Aorta (tissue), 5 donors: ENCODE measurements around the gene RELT. TPM values are rescaled to one million over a fixed set of nuclear protein-coding genes. Genes with fewer than 3 reads are reported as not detected.

Experiments used
- ATAC-seq: fragments of 200-7000 bp; cut with Tn5 transposase; one replicate; pipeline ENCODE4 v1.9.1; 2022; ENCODE audit warnings: moderate library complexity; ENCODE audit not compliant: low FRiP score
- DNase-seq, 2 donors: peaks; one replicate each; pipeline ENCODE4 v3.0.0-alpha.2; 2020
- H3K27ac ChIP-seq, 2 donors: one replicate each; pipeline ENCODE4 v1.5.1; 2013; ENCODE audit warnings: low read length in 2 of 2, mild to moderate bottlenecking in 2 of 2, moderate library complexity in 2 of 2, control low read depth in 1 of 2, inconsistent platforms in 1 of 2, low read depth in 1 of 2
- H3K27me3 ChIP-seq, 2 donors: one replicate each; pipeline ENCODE4 v1.6.1; 2013; ENCODE audit warnings: control low read depth in 1 of 2, low read length in 1 of 2, mild to moderate bottlenecking in 1 of 2, moderate library complexity in 1 of 2; ENCODE audit not compliant: insufficient read depth in 2 of 2, control insufficient read depth in 1 of 2
- H3K36me3 ChIP-seq, 2 donors: one replicate each; pipeline ENCODE4 v1.6.1; 2013; ENCODE audit warnings: control low read depth in 1 of 2, low read length in 1 of 2, mild to moderate bottlenecking in 1 of 2; ENCODE audit not compliant: insufficient read depth in 2 of 2, control insufficient read depth in 1 of 2
- H3K4me1 ChIP-seq, 2 donors: one replicate each; pipeline ENCODE4 v1.6.1; 2013; ENCODE audit warnings: low read length in 2 of 2, control low read depth in 1 of 2, mild to moderate bottlenecking in 1 of 2, moderate library complexity in 1 of 2; ENCODE audit not compliant: insufficient read depth in 2 of 2, control insufficient read depth in 1 of 2
- H3K4me3 ChIP-seq, 2 donors: one replicate each; pipeline ENCODE4 v1.5.1; 2013; ENCODE audit warnings: low read length in 2 of 2, control low read depth in 1 of 2, mild to moderate bottlenecking in 1 of 2
- H3K9me3 ChIP-seq: one replicate; pipeline ENCODE4 v1.6.1; 2013; ENCODE audit warnings: mild to moderate bottlenecking, low read length; ENCODE audit not compliant: control insufficient read depth
- WGBS, 2 donors: extraction: QIAGEN DNeasy Blood & Tissue Kit; methylation state at CpG; one replicate each; pipeline ENCODE4 v1.1.7; 2013; 5-methylcytosine and 5-hydroxymethylcytosine counted together
- intact Hi-C, 2 donors: fragments of 100-400 bp; cut with DNase I; formaldehyde crosslinking; loops; one replicate each; pipeline versions ENCODE4 v1.14.2 to v1.15.0; 2022
- polyA plus RNA-seq, 2 donors: library from polyadenylated mRNA; stranded (reverse); fragments of 200-250 nt; gene quantifications; one replicate each; pipeline ENCODE4 v1.2.3, GENCODE V29; 2013
- total RNA-seq, 2 donors: library from RNA; stranded (reverse); fragmentation: NEBNext Ultra II Directional; extraction: Animal tissue kit (Norgen Biotek cat#: 25700); gene quantifications; one replicate each; pipeline ENCODE4 v1.2.1, GENCODE V29; 2021
- donor health status: healthy with polysubstance abuse.
- donor health status: Bipolar disorder and iron deficiency.
- donor health status: DM: no; HTN: no; CAD: no.
- donor health status: DM: no; HTN: no; CAD: no.
- donor health status: DM: yes; HTN: yes; CAD: no.

Gene RELT
- total and polyA plus RNA-seq, 4 donors, result 1.1 to 13.2 (median 6.4) TPM

DNA sequence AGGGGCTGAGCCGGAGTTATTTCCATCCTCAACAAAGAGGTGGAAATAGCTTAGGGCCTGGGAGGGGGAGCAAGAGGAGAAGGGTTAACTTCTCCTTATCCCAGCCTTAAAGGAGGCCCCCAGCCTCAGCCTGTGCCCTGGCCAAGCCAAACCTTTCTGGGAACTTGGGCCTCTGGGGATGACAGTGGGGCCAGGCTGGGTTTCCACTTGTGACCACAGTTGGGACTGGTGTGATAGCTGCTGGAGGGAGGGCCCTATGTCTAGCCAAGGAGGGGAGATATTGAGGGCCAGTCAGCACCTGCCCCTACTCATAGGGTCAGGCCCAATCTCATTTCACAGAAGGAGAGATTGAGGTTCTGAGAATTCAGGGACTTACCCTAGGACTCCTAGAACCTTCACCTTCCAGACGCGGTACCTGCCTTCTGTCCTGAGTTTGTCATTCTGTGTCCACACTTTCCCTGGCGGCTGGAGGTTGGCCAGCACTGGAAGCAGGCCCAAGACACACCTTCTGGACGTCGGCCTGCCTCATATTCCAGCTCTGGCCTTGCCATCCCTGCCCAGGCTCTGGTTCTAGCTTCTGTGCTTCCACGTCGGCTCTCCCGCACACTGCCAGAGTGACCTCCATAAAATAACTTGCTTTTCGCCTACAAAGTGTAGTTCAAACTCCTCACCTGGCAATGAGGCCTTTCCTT lies 3.1 kb downstream of the RELT start:
- H3K27ac ChIP-seq, result no peak overlapping the region
- WGBS, 2 donors, result 54 to 65% methylated on average over 10 of the region's 10 CpGs
- intact Hi-C loops, result no loop called here

DNA sequence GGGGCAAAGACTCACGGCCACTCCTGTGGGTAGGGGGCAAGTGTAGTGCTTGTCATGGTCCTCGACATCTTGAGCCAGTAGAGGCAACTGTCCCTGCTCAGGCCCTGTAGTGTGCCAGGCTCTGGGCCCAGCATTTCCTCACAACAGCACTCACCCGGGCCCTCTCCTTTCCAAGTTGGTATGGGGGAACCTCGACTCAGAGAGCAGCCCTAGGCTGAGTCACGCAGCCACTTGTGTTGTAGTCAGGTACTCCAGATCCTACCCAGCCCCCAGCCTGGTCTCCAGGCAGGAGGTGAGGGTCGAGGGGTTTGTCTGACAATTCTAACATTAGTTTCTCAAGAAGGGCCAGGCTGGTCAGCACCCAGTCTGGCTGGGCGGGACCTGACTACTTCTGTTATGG lies 4.1 kb downstream of the RELT start:
- Histone ChIP-seq H3K4me3 (no peak overlapping the region), H3K4me1 (no peaks in the 10 kb centered on the region), H3K36me3 (no peaks in the 10 kb centered on the region), H3K9me3 (no peaks in the 10 kb centered on the region), H3K27me3 (no peaks in the 10 kb centered on the region), H3K27ac (no peak overlapping the region)
- ATAC-seq (no peak), DNase-seq (no peak)
- 81 to 83% methylated on average over 7 of the region's 7 CpGs for WGBS, 2 donors
- intact Hi-C loops, result no loop called here

More for the DNA sequence above, 3.1 kb downstream of the RELT start:
- no peak for DNase-seq
- Histone ChIP-seq H3K36me3 (no peaks in the 10 kb centered on the region), H3K27me3 (no peaks in the 10 kb centered on the region), H3K4me1 (no peaks in the 10 kb centered on the region), H3K9me3 (no peaks in the 10 kb centered on the region), H3K4me3 (no peak overlapping the region)
- ATAC-seq, result no peak

DNA sequence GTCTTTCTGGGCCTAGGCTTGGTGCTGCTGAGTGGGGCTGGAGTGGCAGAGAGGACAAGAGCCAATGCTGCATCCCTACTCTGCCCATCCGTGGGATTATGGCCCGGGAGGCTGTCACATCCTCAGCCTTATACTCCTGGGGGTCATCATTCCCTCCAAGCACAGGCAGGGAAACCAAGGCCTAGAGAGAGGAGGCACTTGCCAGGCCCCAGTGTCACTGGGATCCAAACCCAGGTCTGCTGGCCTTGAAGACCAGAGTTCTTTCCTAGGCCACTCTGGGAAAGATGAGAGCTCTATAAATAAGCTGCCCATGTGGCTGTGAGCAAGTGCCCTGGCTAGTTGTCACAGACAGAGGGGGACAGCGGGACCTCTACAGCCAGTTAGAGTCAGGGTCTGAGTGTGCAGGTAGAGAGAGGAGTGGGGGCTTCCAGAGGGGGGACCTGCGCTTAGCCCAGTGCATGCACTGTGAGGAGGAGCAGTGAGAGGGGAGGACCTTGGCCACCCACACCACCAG lies 4.8 kb downstream of the RELT start:
- no peak overlapping the region for H3K27ac ChIP-seq
- no peaks in the 10 kb centered on the region for H3K36me3 ChIP-seq
- DNase-seq, result no peak
- H3K4me3 ChIP-seq, result no peak overlapping the region
- no peak for ATAC-seq
- 94 to 95% methylated on average over 4 of the region's 4 CpGs for WGBS, 2 donors
- no peaks in the 10 kb centered on the region for H3K9me3 ChIP-seq
- H3K27me3 ChIP-seq, result no peaks in the 10 kb centered on the region
- intact Hi-C loops, result no loop called here
- H3K4me1 ChIP-seq, result no peaks in the 10 kb centered on the region

DNA sequence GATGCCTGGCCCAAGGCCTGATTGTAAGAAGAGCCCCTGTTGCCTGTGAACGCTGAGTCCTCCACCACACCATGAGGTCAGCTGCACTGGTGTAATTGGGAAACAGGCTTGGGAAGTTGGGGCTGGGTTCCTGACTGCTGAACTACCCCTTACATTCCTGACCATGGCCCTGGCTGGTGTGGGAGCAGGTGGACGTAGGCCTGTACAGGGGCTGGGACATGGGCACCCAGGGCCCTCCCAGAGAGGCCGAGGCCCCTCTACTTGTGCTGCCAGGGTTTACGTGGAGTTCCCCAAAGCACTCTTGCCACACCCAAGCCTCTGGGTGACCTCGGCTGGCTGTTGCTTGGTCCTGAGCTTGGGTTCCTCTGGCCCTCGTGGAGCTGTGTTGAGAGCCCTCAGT lies 5.4 kb downstream of the RELT start:
- H3K27ac ChIP-seq, result no peak overlapping the region
- no peaks in the 10 kb centered on the region for H3K36me3 ChIP-seq
- no peaks in the 10 kb centered on the region for H3K9me3 ChIP-seq
- no peaks in the 10 kb centered on the region for H3K4me1 ChIP-seq
- no peak overlapping the region for H3K4me3 ChIP-seq
- no peaks in the 10 kb centered on the region for H3K27me3 ChIP-seq
- 88 to 92% methylated on average over 6 of the region's 6 CpGs for WGBS, 2 donors
- no peak for ATAC-seq
- no peak for DNase-seq
- intact Hi-C loops, result no loop called here

DNA sequence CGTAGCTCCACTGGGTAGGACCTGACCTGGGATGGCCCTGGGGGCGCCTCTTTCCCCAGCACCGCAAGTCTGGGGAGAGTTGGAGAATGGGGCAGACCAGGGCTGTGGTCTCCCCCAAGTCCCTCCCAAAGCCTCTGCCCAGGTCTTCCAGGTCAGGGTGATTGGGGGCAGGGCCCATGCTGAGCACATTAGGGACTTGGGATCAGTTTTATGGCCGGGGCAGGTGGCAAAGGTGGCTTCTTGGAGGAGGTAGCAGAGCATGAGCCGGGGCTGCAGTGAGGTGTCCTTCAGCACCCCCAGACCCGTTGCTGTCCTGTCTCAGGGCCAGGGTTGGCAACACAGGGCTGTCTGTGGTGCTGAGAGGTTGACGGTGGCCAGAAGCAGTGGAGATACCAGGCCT lies 6.0 kb downstream of the RELT start:
- ATAC-seq (no peak), DNase-seq (no peak)
- H3K4me1 ChIP-seq, result no peaks in the 10 kb centered on the region
- no peak overlapping the region for H3K27ac ChIP-seq
- 95 to 96% methylated on average over 7 of the region's 7 CpGs for WGBS, 2 donors
- intact Hi-C loops, result no loop called here
- no peaks in the 10 kb centered on the region for H3K27me3 ChIP-seq
- H3K9me3 ChIP-seq, result no peaks in the 10 kb centered on the region
- H3K4me3 ChIP-seq, result no peak overlapping the region
- no peaks in the 10 kb centered on the region for H3K36me3 ChIP-seq

DNA sequence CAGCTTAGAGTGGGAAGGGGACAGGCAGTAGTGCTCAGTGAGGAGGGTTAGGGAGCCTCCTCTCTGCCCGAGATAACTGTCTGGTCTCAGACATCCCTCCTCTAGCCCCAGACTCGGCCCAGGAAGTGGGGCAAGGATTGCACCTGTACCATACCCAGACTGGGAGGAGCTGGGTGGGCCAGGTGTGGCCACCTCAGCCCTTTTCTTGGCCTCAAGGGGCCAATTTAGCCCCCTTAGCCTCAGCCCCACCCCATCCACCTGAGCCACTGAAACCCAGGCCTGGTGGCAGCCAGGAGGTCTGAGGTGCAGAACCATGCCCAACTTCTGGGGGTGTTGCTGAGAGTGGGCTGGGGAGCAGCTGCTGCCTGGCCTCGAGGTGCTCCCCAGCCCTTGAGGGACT lies 6.5 kb downstream of the RELT start:
- 86 to 89% methylated on average over 3 of the region's 3 CpGs for WGBS, 2 donors
- Histone ChIP-seq H3K4me3 (no peak overlapping the region), H3K36me3 (no peaks in the 10 kb centered on the region), H3K9me3 (no peaks in the 10 kb centered on the region), H3K27me3 (no peaks in the 10 kb centered on the region), H3K4me1 (no peaks in the 10 kb centered on the region), H3K27ac (no peak overlapping the region)
- ATAC-seq, result no peak
- intact Hi-C loops, result no loop called here
- no peak for DNase-seq

DNA sequence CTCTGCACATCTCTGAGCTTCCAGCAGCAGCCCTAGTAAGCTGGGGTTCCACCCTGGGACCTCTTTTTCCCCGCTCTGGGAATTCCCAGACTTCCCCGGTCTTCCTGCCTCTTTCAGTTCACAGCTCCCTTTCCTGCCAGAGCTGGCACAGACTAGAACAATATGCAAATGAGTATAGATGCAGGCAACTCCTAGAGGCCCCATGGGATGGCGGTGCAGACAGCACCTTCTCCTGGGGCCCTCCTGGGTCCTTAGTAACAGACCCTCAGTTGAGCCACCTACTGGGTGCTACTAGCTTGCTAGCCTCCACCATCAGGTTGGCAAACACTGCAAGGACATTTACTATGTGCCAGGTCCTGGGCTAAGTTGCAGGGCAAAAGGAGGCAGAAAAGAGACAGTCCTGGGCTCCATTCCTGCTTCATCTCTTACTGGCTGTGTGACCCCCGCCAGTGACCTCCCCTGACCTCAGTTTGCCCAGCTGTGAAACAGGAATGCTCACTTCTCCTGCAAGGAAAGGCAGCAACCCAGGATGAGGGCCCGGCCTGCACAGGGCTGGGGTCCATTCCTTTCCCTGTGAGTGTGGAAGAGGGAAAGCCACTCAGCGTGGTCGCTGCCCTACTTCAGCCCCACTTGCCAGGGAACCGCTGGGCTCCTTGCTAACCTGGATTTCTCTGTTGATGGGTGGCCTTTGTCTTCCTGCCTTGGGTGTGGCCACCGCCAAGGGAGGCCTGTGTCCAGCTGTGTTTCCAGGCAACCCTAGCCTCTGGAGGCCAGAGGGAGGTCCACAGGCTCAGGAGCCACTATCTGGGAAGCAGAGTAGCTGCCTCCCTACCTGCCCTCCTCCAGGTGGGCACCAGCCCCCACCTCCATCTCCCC lies 7.3 kb downstream of the RELT start:
- Histone ChIP-seq H3K36me3 (no peaks in the 10 kb centered on the region), H3K9me3 (no peaks in the 10 kb centered on the region), H3K4me1 (no peaks in the 10 kb centered on the region), H3K27me3 (no peaks in the 10 kb centered on the region), H3K27ac (no peak overlapping the region), H3K4me3 (no peak overlapping the region)
- 77 to 81% methylated on average over 9 of the region's 9 CpGs for WGBS, 2 donors
- intact Hi-C loops, result no loop called here
- ATAC-seq, result no peak
- no peak for DNase-seq

DNA sequence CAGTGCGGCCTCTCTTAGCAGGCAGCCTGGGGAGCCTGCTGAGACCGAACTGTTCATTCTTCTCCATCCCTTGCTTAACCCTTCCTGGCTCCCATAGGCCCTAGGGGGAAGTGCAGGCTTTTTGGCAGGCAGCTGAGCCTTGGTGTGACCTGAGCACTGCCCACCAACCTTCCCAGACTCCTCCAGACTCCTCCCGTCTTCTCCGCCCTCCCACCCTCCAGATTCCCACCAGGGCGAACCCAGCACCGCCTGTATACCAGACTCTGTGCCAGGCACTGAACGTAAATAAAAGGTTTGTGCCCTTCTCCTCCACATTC lies 7.9 kb downstream of the RELT start:
- no peaks in the 10 kb centered on the region for H3K4me1 ChIP-seq
- ATAC-seq, result no peak

DNA sequence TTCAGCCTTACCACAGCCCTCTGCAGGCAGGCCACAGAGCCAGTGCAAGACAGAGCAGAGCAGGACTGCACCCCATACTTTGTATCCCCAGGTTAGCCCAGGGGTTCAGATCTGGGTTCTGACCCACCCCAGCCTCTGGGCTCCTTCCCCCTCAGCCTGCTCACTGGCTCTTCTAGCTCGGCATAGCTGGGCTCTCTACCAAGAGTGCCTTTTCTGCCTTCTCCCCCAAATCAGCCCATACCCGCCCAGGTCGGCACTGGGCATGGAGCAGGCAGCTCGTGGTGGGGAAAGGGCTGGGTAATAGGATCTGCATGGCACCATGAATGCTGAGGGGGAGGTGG lies 8.3 kb downstream of the RELT start:
- Histone ChIP-seq H3K4me3 (no peak overlapping the region), H3K9me3 (no peaks in the 10 kb centered on the region), H3K27me3 (no peaks in the 10 kb centered on the region), H3K27ac (no peak overlapping the region), H3K4me1 (no peaks in the 10 kb centered on the region), H3K36me3 (no peaks in the 10 kb centered on the region)
- ATAC-seq (no peak), DNase-seq (no peak)
- WGBS, 2 donors, result 88 to 93% methylated on average over 4 of the region's 4 CpGs
- intact Hi-C loops, result no loop called here

More for the DNA sequence above, 7.9 kb downstream of the RELT start:
- H3K9me3 ChIP-seq, result no peaks in the 10 kb centered on the region
- WGBS, 2 donors, result 93 to 97% methylated on average over 7 of the region's 7 CpGs
- no peaks in the 10 kb centered on the region for H3K36me3 ChIP-seq
- no peak overlapping the region for H3K4me3 ChIP-seq
- H3K27ac ChIP-seq, result no peak overlapping the region
- DNase-seq, result no peak
- no peaks in the 10 kb centered on the region for H3K27me3 ChIP-seq
- intact Hi-C loops, result no loop called here
